Activated naive CD8-positive, alpha-beta T cell treated with anti-CD3 and anti-CD28 coated beads, Interleukin-2, amount 50 U/mL, for 24 hours (primary cell): ENCODE data around the gene ANO2.
"Not testable (repeated sequence)": the region's sequence is repeated elsewhere in the genome, so short reads cannot be mapped to it uniquely, and the experiment has no call there.

Source experiments
- ATAC-seq: fragments of 150-1000 bp; cut with Tn5 transposase; one replicate; pipeline ENCODE4 v1.10.0; 2021
- DNase-seq: peaks from one replicate; pipeline ENCODE4 v3.0.0; 2021
- H3K27ac Mint-ChIP-seq: one replicate; pipeline ENCODE4 v1.8.0; 2021; ENCODE audit warnings: mild to moderate bottlenecking, mixed read lengths
- H3K27me3 Mint-ChIP-seq: one replicate; pipeline ENCODE4 v1.8.0; 2021; ENCODE audit warnings: mixed read lengths
- H3K36me3 Mint-ChIP-seq: one replicate; pipeline ENCODE4 v1.8.0; 2021; ENCODE audit warnings: low read depth, mixed read lengths
- H3K4me1 Mint-ChIP-seq: one replicate; pipeline ENCODE4 v1.8.0; 2021; ENCODE audit warnings: mixed read lengths
- H3K4me3 Mint-ChIP-seq: one replicate; pipeline ENCODE4 v1.8.0; 2021; ENCODE audit warnings: mild to moderate bottlenecking, moderate library complexity, mixed read lengths
- H3K9me3 Mint-ChIP-seq: one replicate; pipeline ENCODE4 v1.8.0; 2021; ENCODE audit warnings: mixed read lengths

The ANO2 gene

GRCh38 chr12:5688226-5688625 lies 256.8 kb downstream of the ANO2 start:
- no peaks in the 10 kb centered on the region for H3K4me1 Mint-ChIP-seq
- no peak for ATAC-seq
- no peak overlapping the region for H3K4me3 Mint-ChIP-seq
- DNase-seq: no peak
- H3K9me3 Mint-ChIP-seq: no peaks in the 10 kb centered on the region
- H3K36me3 Mint-ChIP-seq: no peaks in the 10 kb centered on the region
- H3K27ac Mint-ChIP-seq: no peak overlapping the region
- H3K27me3 Mint-ChIP-seq: peaks cover under 1% of the 10 kb centered on the region

GRCh38 chr12:5685935-5686334 lies 259.1 kb downstream of the ANO2 start:
- no peak for ATAC-seq
- no peaks in the 10 kb centered on the region for H3K36me3 Mint-ChIP-seq
- H3K4me1 Mint-ChIP-seq: no peaks in the 10 kb centered on the region
- H3K27ac Mint-ChIP-seq: no peak overlapping the region
- no peak for DNase-seq
- H3K9me3 Mint-ChIP-seq: no peaks in the 10 kb centered on the region
- no peak overlapping the region for H3K4me3 Mint-ChIP-seq
- no peaks in the 10 kb centered on the region for H3K27me3 Mint-ChIP-seq

GRCh38 chr12:5684989-5685388 lies 260.1 kb downstream of the ANO2 start:
- no peak for ATAC-seq
- H3K27ac Mint-ChIP-seq: no peak overlapping the region
- DNase-seq: no peak
- H3K4me3 Mint-ChIP-seq: no peak overlapping the region
- H3K36me3 Mint-ChIP-seq: no peaks in the 10 kb centered on the region
- no peaks in the 10 kb centered on the region for H3K9me3 Mint-ChIP-seq
- H3K27me3 Mint-ChIP-seq: no peaks in the 10 kb centered on the region
- H3K4me1 Mint-ChIP-seq: no peaks in the 10 kb centered on the region

GRCh38 chr12:5682581-5682980 lies 262.5 kb downstream of the ANO2 start:
- ATAC-seq (no peak), DNase-seq (no peak)
- Mint-ChIP-seq H3K4me3 (no peak overlapping the region), H3K27me3 (peaks cover 9% of the 10 kb centered on the region), H3K27ac (no peak overlapping the region), H3K9me3 (no peaks in the 10 kb centered on the region), H3K4me1 (no peaks in the 10 kb centered on the region), H3K36me3 (no peaks in the 10 kb centered on the region)

GRCh38 chr12:5678176-5678575 lies 266.9 kb downstream of the ANO2 start:
- ATAC-seq (no peak), DNase-seq (no peak)
- Mint-ChIP-seq H3K27me3 (peaks cover 16% of the 10 kb centered on the region), H3K36me3 (no peaks in the 10 kb centered on the region), H3K27ac (no peak overlapping the region), H3K9me3 (no peaks in the 10 kb centered on the region), H3K4me3 (no peak overlapping the region), H3K4me1 (no peaks in the 10 kb centered on the region)

- H3K27ac Mint-ChIP-seq, ATAC-seq, H3K27me3 Mint-ChIP-seq, H3K9me3 Mint-ChIP-seq, H3K4me3 Mint-ChIP-seq, DNase-seq, H3K36me3 Mint-ChIP-seq, H3K4me1 Mint-ChIP-seq: not testable (repeated sequence)
Measured at GRCh38 chr12:5669624-5670023, 275.4 kb downstream of the ANO2 start.

GRCh38 chr12:5665615-5666014 lies 279.4 kb downstream of the ANO2 start:
- Mint-ChIP-seq H3K4me1 (no peaks in the 10 kb centered on the region), H3K36me3 (no peaks in the 10 kb centered on the region), H3K27me3 (no peaks in the 10 kb centered on the region), H3K9me3 (no peaks in the 10 kb centered on the region), H3K4me3 (no peak overlapping the region), H3K27ac (no peak overlapping the region)
- no peak for DNase-seq
- ATAC-seq: no peak

GRCh38 chr12:5661811-5662210 lies 283.2 kb downstream of the ANO2 start:
- Mint-ChIP-seq H3K9me3 (no peaks in the 10 kb centered on the region), H3K27ac (no peak overlapping the region), H3K36me3 (no peaks in the 10 kb centered on the region), H3K4me1 (no peaks in the 10 kb centered on the region), H3K27me3 (no peaks in the 10 kb centered on the region), H3K4me3 (no peak overlapping the region)
- ATAC-seq (no peak), DNase-seq (no peak)

- no peak for DNase-seq
- H3K4me1 Mint-ChIP-seq: no peaks in the 10 kb centered on the region
Measured at GRCh38 chr12:5660238-5660637, 284.8 kb downstream of the ANO2 start.

GRCh38 chr12:5658339-5658941 lies 286.6 kb downstream of the ANO2 start:
- not testable (repeated sequence) for H3K27me3 Mint-ChIP-seq, DNase-seq, ATAC-seq, H3K27ac Mint-ChIP-seq, H3K36me3 Mint-ChIP-seq, H3K4me3 Mint-ChIP-seq, H3K9me3 Mint-ChIP-seq, H3K4me1 Mint-ChIP-seq

More at GRCh38 chr12:5660238-5660637, 284.8 kb downstream of the ANO2 start:
- no peaks in the 10 kb centered on the region for H3K36me3 Mint-ChIP-seq
- no peaks in the 10 kb centered on the region for H3K9me3 Mint-ChIP-seq
- no peak overlapping the region for H3K4me3 Mint-ChIP-seq
- no peak for ATAC-seq
- H3K27ac Mint-ChIP-seq: no peak overlapping the region
- no peaks in the 10 kb centered on the region for H3K27me3 Mint-ChIP-seq

GRCh38 chr12:5656836-5657235 lies 288.2 kb downstream of the ANO2 start:
- no peaks in the 10 kb centered on the region for H3K27me3 Mint-ChIP-seq
- no peak overlapping the region for H3K4me3 Mint-ChIP-seq
- DNase-seq: no peak
- no peak overlapping the region for H3K27ac Mint-ChIP-seq
- no peak for ATAC-seq
- H3K9me3 Mint-ChIP-seq: no peaks in the 10 kb centered on the region
- H3K36me3 Mint-ChIP-seq: no peaks in the 10 kb centered on the region
- H3K4me1 Mint-ChIP-seq: no peaks in the 10 kb centered on the region

- Mint-ChIP-seq H3K4me1 (no peaks in the 10 kb centered on the region), H3K36me3 (no peaks in the 10 kb centered on the region), H3K9me3 (no peaks in the 10 kb centered on the region), H3K27ac (no peak overlapping the region), H3K4me3 (no peak overlapping the region), H3K27me3 (no peaks in the 10 kb centered on the region)
- ATAC-seq (no peak), DNase-seq (no peak)
Measured at GRCh38 chr12:5655120-5655519, 289.9 kb downstream of the ANO2 start.

GRCh38 chr12:5654019-5654418 lies 291.0 kb downstream of the ANO2 start:
- Mint-ChIP-seq H3K4me3 (no peak overlapping the region), H3K36me3 (no peaks in the 10 kb centered on the region), H3K27me3 (no peaks in the 10 kb centered on the region), H3K4me1 (no peaks in the 10 kb centered on the region), H3K9me3 (no peaks in the 10 kb centered on the region), H3K27ac (no peak overlapping the region)
- DNase-seq (no peak), ATAC-seq (no peak)

GRCh38 chr12:5650829-5651461 lies 294.1 kb downstream of the ANO2 start:
- Mint-ChIP-seq H3K27ac (no peak overlapping the region), H3K4me1 (no peaks in the 10 kb centered on the region), H3K27me3 (peaks cover 3% of the 10 kb centered on the region), H3K36me3 (no peaks in the 10 kb centered on the region), H3K9me3 (no peaks in the 10 kb centered on the region), H3K4me3 (no peak overlapping the region)
- no peak for ATAC-seq
- no peak for DNase-seq

GRCh38 chr12:5650281-5650680 lies 294.8 kb downstream of the ANO2 start:
- no peak for ATAC-seq
- H3K4me1 Mint-ChIP-seq: no peaks in the 10 kb centered on the region
- H3K27ac Mint-ChIP-seq: no peak overlapping the region
- peaks cover 3% of the 10 kb centered on the region for H3K27me3 Mint-ChIP-seq
- no peak for DNase-seq
- no peaks in the 10 kb centered on the region for H3K36me3 Mint-ChIP-seq
- H3K4me3 Mint-ChIP-seq: no peak overlapping the region
- H3K9me3 Mint-ChIP-seq: no peaks in the 10 kb centered on the region
